ENCODE data around the gene CSNK1A1.

GRCh38 chr5:149503006-149503405 lies 48.2 kb downstream of the CSNK1A1 start:
- TF ChIP-seq CTCF (IDR thresholded peaks at IDR 0.05) (no peak), POLR2A (IDR thresholded peaks at IDR 0.05) (no peak)
